Loucy (cell line): ENCODE measurements around the gene EPN1.

Experiments
- CTCF ChIP-seq: fragments of 200-600 bp; sonication (generic); conservative IDR thresholded peaks from 2 replicates; pipeline ENCODE4 v1.5.1; 2014; ENCODE audit warnings: mild to moderate bottlenecking, antibody characterized with exemption, low read length
- EZH2phosphoT487 ChIP-seq: fragments of 200-600 bp; IDR thresholded peaks from 2 replicates; pipeline ENCODE4 v1.6.1; 2018; ENCODE audit warnings: antibody characterized with exemption, mild to moderate bottlenecking, moderate library complexity, borderline replicate concordance

DNA sequence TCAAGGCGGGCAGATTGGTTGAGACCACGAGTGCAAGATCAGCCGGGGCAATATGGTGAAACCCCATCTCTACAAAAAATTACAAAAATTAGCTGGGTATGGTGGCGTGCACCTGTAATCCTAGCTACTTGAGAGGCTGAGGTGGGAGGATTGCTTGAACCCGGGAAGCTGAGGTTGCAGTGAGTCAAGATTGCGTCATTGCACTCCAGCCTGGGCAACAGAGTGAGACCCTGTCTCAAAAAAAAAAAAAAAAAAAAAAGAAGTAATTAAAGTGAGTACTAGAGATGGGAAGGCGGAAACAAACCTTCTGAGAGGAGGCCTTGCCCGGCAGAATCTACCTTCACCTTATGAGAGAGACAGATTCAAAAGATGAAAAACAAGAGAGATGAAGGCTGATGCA is 48.5 kb downstream of the EPN1 start:
- no peak for TF ChIP-seq CTCF
- no peak for TF ChIP-seq EZH2phosphoT487
